ENCODE data around the gene GAMT. TPM values are rescaled to one million over a fixed set of nuclear protein-coding genes. Genes with fewer than 3 reads are reported as not detected.

Gene GAMT
- total RNA-seq (1 to 10 TPM; 9.0 to 9.9 TPM), total RNA-seq (2.7 to 4.7 reads per million in 2 donors)

- H3K27me3 Mint-ChIP-seq: no peaks in the 10 kb centered on the region
- ATAC-seq: peak; percentile 87
These were observed at the start of gene GAMT for GRCh38 chr19:1401138-1401888. Gene GAMT, minus strand, starts transcription at chr19:1401542. Its CDS starts 66 bp downstream, at chr19:1401476.

DNA sequence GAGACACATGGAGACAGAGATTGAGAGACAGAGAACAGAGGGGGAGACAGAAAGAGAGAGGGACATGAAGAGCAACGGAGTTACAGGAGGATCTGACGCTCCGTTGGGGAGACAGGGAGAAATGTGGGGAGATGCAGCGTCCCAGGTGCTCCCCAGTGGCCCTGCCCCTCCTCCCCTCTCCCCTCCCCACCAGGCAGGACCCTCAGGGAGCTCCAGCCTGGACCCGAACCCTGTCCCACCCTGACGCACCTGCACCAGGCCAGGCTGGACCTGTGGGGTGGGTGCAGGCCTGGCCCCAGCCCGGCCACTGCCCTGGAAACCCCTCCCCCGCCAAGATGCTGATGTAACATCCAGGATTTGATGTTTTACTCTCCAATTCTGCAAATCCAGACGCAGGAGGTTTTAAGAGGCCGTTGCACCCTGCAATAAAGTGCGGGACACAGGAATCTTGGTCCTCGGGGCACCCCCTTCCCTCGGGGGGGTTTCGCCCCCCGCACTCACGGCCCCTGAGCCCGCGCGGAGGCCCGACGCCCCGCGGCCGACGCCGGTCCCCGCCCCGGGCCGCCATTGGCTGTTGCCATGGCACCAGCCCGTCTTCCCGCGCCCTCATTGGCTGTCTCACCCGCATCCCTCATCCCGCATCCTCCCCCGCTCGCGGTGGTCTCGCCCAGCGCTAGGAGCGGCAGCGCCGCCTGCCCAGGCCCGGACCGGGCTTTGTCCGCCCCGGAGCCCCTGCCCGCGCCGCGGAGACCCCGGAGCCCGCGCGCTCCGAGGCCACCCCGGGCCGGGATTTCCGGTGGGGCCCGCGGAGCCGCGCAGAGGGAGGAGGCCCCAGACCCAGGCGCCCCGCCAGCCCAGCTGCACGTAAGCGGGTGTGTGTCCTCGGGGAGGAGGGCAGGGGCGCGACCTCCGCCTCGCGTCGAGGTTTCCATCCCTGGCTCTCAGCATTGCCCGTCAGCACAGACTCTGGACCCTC lies 48.4 kb upstream of the GAMT start, which contains the start of gene APC2:
Gene APC2 (plus strand): TSS at position 655 of the 976 bp plus-strand sequence. CDS start 2,881 bp downstream, outside the sequence.
- DNase-seq: no peak
- H3K27me3 Mint-ChIP-seq: peaks cover 45% of the 10 kb centered on the region
- ATAC-seq: peak; percentile 37
- H3K27ac Mint-ChIP-seq: no peak within 1 kb of the TSS
- peak within 1 kb of the TSS; percentile 70 for H3K4me3 Mint-ChIP-seq
- H3K4me1 Mint-ChIP-seq: peaks cover 16% of the 10 kb centered on the region
- H3K9me3 ChIP-seq (ENCODE audit: control insufficient read depth, low read length, poor library complexity, severe bottlenecking): no peaks in the 10 kb centered on the region
- peaks cover 13% of the 10 kb centered on the region for H3K36me3 Mint-ChIP-seq (ENCODE audit: low read depth)

More at GRCh38 chr19:1401138-1401888, at the start of gene GAMT:
- peak within 1 kb of the TSS; percentile 82 for H3K4me3 Mint-ChIP-seq
- no peak within 1 kb of the TSS for H3K27ac Mint-ChIP-seq
- DNase-seq: peak; percentile 34 to 64 (median 53)
- H3K36me3 Mint-ChIP-seq (ENCODE audit: low read depth): no peaks in the 10 kb centered on the region
- no peaks in the 10 kb centered on the region for H3K9me3 ChIP-seq (ENCODE audit: control insufficient read depth, low read length, poor library complexity, severe bottlenecking)
- peaks cover 9% of the 10 kb centered on the region for H3K4me1 Mint-ChIP-seq

GRCh38 chr19:1447944-1448343 lies 46.6 kb upstream of the GAMT start:
- H3K27ac Mint-ChIP-seq: no peak overlapping the region
- H3K4me1 Mint-ChIP-seq: peaks cover 13% of the 10 kb centered on the region
- ATAC-seq (no peak), DNase-seq (no peak)
- no peaks in the 10 kb centered on the region for H3K9me3 ChIP-seq (ENCODE audit: control insufficient read depth, low read length, poor library complexity, severe bottlenecking)
- peaks cover 37% of the 10 kb centered on the region for H3K27me3 Mint-ChIP-seq
- H3K36me3 Mint-ChIP-seq (ENCODE audit: low read depth): peaks cover 13% of the 10 kb centered on the region
- H3K4me3 Mint-ChIP-seq: peak overlapping the region; percentile 19

DNA sequence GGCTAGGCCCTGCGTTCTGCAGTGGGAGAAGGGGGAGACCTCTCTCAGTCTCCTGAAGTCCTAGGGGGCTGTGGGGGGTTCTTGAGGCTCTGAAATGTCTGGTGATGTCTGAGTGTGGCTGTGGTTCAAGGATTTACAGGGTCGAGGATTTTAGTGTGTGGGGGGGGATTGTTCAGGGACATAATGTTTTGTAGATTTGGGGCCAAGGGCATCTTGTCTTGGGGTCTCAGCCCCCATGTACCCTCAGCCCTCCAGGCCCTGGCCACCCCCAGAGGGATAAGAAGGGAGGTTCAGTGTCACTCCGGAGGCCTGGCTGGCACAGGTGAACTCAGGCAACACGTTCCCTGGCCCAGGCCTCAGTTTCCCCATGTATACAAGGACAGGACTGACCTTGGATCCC lies 46.2 kb upstream of the GAMT start:
- no peak for DNase-seq

DNA sequence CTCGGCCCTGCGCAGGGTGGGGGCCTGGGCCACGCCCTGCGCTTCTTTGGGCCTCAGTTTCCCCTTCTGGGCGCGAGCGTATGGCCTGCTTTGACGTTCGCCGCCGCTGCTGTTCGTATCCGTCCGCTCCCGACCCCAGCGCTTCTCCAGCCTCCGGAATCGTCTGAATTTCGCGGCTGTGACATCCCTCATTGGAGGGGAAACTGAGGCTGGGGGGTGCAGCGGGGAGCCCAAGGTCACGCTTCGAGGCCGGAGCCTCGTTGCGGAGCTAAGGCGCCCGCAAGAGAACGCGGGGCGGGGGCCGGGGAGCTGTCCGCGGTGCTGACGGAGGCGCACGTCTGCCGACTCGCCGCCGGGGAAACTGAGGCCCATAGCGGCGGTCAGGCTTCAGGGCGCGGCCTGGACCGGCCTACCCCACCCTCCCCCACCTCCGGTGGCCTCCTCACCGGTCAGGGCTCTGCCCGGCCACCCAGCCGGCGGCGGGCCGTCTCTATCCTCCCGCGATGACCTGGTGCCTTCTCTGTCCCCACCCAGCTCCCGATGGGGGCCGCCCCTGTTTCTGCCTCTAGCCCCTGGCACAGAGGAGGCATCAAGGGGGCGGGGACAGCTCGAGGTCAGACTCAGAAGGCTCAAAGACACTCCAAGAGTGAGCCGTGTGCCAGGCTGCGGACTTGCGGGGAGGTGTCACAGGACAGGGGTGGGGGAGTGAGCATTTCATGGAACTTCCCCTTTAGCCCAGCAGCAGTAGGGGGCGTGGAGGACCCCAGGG lies 45.6 kb upstream of the GAMT start:
- H3K36me3 Mint-ChIP-seq (ENCODE audit: low read depth): peaks cover 13% of the 10 kb centered on the region
- DNase-seq (no peak), ATAC-seq (no peak)
- peaks cover 32% of the 10 kb centered on the region for H3K27me3 Mint-ChIP-seq
- no peaks in the 10 kb centered on the region for H3K9me3 ChIP-seq (ENCODE audit: control insufficient read depth, low read length, poor library complexity, severe bottlenecking)
- peaks cover 13% of the 10 kb centered on the region for H3K4me1 Mint-ChIP-seq
- H3K4me3 Mint-ChIP-seq: peak overlapping the region; percentile 79
- no peak overlapping the region for H3K27ac Mint-ChIP-seq

More for the DNA sequence above, 46.2 kb upstream of the GAMT start:
- peaks cover 33% of the 10 kb centered on the region for H3K27me3 Mint-ChIP-seq
- no peak overlapping the region for H3K27ac Mint-ChIP-seq
- no peaks in the 10 kb centered on the region for H3K9me3 ChIP-seq (ENCODE audit: control insufficient read depth, low read length, poor library complexity, severe bottlenecking)
- peaks cover 13% of the 10 kb centered on the region for H3K36me3 Mint-ChIP-seq (ENCODE audit: low read depth)
- peak overlapping the region; percentile 56 for H3K4me3 Mint-ChIP-seq
- peaks cover 13% of the 10 kb centered on the region for H3K4me1 Mint-ChIP-seq
- ATAC-seq: no peak

DNA sequence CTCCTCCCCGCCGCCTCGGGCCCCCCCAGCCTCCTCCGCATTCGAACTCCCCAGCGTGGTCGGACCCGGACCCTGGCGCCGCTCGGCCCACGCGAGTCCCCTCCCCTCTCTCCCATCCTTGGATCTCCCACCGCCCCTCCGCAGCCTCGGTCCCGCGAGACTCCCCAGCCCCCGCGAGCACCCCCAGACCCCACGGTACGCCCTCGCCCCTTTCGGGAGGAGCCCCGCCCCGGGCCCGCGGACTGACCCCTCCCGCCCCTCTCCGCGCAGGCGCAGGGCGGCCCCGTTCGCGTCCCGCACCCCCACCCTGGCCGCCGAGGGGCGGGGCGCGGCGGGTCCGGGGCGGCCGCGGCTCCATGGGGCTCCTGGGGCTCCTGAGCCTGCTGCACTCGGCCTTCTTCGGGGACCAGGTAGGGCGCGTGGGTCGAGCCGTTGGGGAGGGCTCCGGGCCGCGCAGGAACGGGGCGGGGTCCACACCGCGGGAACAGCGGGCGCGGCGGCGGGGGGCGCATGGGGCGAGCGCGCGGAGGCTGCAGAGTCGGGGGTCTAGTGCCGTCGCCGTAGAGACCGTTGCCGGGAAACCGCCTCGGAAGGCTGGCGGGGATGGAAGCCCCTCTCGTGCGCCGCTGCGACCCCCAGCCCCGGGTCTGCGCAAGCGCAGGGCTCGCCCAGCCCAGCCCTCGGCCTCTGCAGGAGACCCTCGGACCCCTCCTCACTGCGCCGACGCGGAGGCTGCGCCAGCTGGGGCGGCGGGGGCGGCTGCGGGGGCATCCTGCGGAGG lies 44.8 kb upstream of the GAMT start:
- H3K36me3 Mint-ChIP-seq (ENCODE audit: low read depth): peaks cover 13% of the 10 kb centered on the region
- H3K4me1 Mint-ChIP-seq: peaks cover 13% of the 10 kb centered on the region
- H3K4me3 Mint-ChIP-seq: peak overlapping the region; percentile 25

GRCh38 chr19:1445185-1445931 lies 44.0 kb upstream of the GAMT start:
- Mint-ChIP-seq H3K4me1 (peaks cover 12% of the 10 kb centered on the region), H3K27me3 (peaks cover 22% of the 10 kb centered on the region), H3K4me3 (peak overlapping the region; percentile 78), H3K27ac (no peak overlapping the region), H3K36me3 (ENCODE audit: low read depth) (peaks cover 9% of the 10 kb centered on the region)
- H3K9me3 ChIP-seq (ENCODE audit: control insufficient read depth, low read length, poor library complexity, severe bottlenecking): no peaks in the 10 kb centered on the region
- peak; percentile 67 to 75 (median 72) for DNase-seq
- peak; percentile 89 for ATAC-seq

More for the DNA sequence above, 44.8 kb upstream of the GAMT start:
- Mint-ChIP-seq H3K27ac (no peak overlapping the region), H3K27me3 (peaks cover 30% of the 10 kb centered on the region)
- ATAC-seq (no peak), DNase-seq (no peak)
- no peaks in the 10 kb centered on the region for H3K9me3 ChIP-seq (ENCODE audit: control insufficient read depth, low read length, poor library complexity, severe bottlenecking)

DNA sequence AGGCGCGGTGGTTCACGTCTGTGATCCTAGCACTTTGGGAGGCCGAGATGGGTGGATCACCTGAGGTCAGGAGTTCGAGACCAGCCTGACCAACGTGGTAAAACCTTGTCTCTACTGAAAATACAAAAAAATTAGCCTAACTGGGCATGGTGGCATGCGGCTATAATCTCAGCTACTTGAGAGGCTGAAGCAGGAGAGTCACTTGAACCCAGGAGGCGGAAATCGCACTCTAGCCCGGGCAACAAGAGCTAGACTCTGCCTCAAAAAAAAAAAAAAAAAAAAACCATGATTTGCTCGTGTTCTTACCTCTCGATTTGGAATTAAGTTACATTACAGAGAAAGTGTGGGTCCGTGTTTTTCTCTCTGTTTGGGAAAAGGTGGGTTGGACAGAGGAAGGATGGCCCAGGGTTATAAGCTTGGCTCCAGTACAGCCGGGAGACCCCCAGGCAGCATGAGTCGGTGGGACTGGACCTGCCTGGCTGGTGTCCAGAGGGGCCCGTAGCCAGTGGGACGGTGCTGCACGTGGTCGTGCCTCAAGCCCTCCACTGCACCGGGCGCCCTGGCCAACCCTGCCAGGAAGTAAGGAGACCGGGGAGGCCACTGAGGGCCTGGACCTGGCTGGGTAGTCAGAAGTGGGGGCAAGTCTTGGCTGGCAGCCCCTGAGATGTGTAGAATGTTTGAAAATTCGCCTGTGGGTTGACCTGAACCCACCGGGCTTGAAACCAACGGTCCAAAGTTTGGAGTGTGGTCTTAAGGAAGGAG lies 40.5 kb upstream of the GAMT start:
- H3K9me3 ChIP-seq (ENCODE audit: control insufficient read depth, low read length, poor library complexity, severe bottlenecking): no peaks in the 10 kb centered on the region
- DNase-seq (no peak), ATAC-seq (no peak)
- H3K4me3 Mint-ChIP-seq: peak overlapping the region; percentile 52
- no peaks in the 10 kb centered on the region for H3K27me3 Mint-ChIP-seq
- peaks cover 6% of the 10 kb centered on the region for H3K36me3 Mint-ChIP-seq (ENCODE audit: low read depth)
- peak overlapping the region; percentile 24 for H3K27ac Mint-ChIP-seq
- peaks cover 22% of the 10 kb centered on the region for H3K4me1 Mint-ChIP-seq

DNA sequence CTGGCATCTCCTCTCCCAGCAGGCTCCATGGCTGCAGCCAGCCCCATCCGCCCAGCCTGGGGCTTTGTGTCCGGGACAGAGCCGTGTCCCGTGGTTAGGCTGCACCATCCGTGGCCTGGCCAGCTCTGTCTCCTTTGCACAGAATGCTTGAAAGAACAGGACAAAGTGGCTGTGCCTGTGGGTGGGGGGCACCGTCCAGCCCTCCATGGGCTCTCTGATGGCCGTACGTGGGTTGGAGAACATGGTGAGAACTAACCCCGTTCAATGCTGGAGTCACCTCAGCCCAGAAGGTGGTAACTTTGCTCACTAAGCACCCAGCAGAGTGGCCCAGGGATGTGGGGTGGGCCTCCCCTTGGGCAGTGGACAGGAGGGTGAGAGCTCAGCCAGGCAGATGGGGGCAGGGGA lies 39.7 kb upstream of the GAMT start:
- Mint-ChIP-seq H3K36me3 (ENCODE audit: low read depth) (peaks cover 6% of the 10 kb centered on the region), H3K27me3 (no peaks in the 10 kb centered on the region), H3K27ac (peak overlapping the region; percentile 96), H3K4me3 (peak overlapping the region; percentile 70), H3K4me1 (peaks cover 20% of the 10 kb centered on the region)
- no peaks in the 10 kb centered on the region for H3K9me3 ChIP-seq (ENCODE audit: control insufficient read depth, low read length, poor library complexity, severe bottlenecking)
- no peak for DNase-seq
- no peak for ATAC-seq

- no peak for ATAC-seq
- H3K36me3 Mint-ChIP-seq (ENCODE audit: low read depth): peaks cover 6% of the 10 kb centered on the region
- H3K4me3 Mint-ChIP-seq: peak overlapping the region; percentile 59
- peak overlapping the region; percentile 96 for H3K27ac Mint-ChIP-seq
- no peak for DNase-seq
- H3K9me3 ChIP-seq (ENCODE audit: control insufficient read depth, low read length, poor library complexity, severe bottlenecking): no peaks in the 10 kb centered on the region
- peaks cover 19% of the 10 kb centered on the region for H3K4me1 Mint-ChIP-seq
- H3K27me3 Mint-ChIP-seq: no peaks in the 10 kb centered on the region
These were observed 39.1 kb upstream of the GAMT start for GRCh38 chr19:1440418-1440801.
